ENCODE data around the gene ICAM4.

ICAM4 gene

DNA sequence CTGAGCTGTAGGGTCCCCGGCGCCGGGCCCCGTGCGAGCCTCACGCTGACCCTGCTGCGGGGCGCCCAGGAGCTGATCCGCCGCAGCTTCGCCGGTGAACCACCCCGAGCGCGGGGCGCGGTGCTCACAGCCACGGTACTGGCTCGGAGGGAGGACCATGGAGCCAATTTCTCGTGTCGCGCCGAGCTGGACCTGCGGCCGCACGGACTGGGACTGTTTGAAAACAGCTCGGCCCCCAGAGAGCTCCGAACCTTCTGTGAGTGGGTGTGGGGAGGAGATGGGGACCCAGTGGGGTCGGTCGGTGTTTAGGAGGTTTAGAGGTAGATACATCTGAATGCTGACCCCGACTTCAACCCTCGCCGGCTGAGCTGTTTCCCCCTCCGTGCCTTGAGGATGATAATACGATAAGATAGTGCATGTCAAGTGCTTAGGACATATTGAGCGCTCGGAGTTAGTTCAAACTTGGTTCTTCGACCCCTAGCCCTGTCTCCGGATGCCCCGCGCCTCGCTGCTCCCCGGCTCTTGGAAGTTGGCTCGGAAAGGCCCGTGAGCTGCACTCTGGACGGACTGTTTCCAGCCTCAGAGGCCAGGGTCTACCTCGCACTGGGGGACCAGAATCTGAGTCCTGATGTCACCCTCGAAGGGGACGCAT, 4.9 kb downstream of the ICAM4 start:
- no peak for DNase-seq

DNA sequence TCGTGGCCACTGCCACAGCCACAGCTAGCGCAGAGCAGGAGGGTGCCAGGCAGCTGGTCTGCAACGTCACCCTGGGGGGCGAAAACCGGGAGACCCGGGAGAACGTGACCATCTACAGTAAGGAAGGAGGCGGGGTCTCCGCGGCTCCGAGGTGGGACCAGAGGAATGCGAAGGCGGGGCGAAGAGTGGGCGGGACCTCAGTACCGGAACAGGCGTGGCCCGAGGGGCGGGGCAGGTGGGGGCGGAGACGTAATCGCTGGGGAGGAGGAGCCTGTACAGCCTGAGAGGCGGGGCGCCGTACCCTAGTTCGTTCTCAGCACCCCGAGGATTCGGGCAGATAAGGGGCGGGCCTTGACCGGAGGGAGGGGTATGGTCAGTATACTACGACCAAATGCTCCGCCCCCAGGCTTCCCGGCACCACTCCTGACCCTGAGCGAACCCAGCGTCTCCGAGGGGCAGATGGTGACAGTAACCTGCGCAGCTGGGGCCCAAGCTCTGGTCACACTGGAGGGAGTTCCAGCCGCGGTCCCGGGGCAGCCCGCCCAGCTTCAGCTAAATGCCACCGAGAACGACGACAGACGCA, 5.5 kb downstream of the ICAM4 start:
- peak in 1 of 2 donors; percentile 26 for DNase-seq

DNA sequence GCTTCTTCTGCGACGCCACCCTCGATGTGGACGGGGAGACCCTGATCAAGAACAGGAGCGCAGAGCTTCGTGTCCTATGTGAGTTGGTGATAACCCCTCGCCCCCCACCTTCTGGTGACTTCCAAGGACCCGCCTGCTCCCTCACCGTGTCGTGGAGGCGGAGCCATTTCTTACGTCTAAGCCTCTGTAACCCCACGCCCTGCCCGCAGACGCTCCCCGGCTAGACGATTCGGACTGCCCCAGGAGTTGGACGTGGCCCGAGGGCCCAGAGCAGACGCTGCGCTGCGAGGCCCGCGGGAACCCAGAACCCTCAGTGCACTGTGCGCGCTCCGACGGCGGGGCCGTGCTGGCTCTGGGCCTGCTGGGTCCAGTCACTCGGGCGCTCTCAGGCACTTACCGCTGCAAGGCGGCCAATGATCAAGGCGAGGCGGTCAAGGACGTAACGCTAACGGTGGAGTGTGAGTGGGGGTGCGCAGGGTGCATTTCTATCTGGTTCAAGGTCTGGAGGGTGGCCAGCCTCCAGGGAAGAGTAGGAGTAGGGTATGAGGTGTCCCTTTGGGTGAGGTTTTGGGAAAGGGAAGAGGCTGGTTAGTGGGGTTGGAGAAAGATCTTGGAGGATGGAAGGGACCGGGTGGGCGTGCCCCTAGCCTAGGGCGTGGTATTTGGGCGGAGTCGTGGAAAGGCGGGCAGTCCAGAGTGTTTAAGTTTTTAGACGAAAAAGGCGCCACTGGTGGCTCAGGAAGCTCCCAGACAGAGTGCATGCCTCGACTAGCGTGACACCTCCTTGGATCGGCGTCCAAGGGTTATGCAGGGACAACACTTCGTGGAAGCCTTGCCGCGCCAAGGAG, 6.3 kb downstream of the ICAM4 start:
- no peak for DNase-seq

DNA sequence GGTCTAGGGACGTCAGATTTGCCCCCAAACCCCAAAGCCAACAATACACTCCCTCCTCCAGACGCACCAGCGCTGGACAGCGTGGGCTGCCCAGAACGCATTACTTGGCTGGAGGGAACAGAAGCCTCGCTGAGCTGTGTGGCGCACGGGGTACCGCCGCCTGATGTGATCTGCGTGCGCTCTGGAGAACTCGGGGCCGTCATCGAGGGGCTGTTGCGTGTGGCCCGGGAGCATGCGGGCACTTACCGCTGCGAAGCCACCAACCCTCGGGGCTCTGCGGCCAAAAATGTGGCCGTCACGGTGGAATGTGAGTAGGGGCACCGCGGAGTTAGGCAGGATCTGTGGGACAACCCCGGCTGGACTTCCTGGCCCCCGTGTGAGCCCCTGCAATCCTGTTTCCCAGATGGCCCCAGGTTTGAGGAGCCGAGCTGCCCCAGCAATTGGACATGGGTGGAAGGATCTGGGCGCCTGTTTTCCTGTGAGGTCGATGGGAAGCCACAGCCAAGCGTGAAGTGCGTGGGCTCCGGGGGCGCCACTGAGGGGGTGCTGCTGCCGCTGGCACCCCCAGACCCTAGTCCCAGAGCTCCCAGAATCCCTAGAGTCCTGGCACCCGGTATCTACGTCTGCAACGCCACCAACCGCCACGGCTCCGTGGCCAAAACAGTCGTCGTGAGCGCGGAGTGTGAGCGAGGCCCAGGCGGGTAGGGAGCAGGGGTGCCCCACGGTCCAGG, 7.0 kb downstream of the ICAM4 start:
- DNase-seq: no peak

DNA sequence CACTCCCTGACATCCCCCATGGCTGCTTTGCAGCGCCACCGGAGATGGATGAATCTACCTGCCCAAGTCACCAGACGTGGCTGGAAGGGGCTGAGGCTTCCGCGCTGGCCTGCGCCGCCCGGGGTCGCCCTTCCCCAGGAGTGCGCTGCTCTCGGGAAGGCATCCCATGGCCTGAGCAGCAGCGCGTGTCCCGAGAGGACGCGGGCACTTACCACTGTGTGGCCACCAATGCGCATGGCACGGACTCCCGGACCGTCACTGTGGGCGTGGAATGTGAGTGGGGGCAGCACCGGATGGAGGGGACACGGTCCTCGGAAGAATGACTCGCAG, 7.6 kb downstream of the ICAM4 start:
- no peak for DNase-seq

DNA sequence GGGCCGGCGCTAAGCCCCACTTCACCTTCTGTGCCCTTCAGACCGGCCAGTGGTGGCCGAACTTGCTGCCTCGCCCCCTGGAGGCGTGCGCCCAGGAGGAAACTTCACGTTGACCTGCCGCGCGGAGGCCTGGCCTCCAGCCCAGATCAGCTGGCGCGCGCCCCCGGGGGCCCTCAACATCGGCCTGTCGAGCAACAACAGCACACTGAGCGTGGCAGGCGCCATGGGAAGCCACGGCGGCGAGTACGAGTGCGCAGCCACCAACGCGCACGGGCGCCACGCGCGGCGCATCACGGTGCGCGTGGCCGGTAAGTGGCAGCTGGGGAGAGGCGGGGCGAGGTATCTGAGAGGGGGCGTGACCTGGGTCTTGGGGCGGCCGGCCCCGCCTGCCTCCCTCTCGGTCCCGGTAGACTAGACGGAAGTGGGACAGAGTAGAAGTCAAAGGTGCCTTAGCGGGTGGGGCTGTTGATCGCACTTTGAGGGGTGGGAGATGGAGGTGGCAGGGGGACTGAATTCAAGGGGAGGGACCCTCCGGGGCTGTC, 8.6 kb downstream of the ICAM4 start:
- no peak for DNase-seq

DNA sequence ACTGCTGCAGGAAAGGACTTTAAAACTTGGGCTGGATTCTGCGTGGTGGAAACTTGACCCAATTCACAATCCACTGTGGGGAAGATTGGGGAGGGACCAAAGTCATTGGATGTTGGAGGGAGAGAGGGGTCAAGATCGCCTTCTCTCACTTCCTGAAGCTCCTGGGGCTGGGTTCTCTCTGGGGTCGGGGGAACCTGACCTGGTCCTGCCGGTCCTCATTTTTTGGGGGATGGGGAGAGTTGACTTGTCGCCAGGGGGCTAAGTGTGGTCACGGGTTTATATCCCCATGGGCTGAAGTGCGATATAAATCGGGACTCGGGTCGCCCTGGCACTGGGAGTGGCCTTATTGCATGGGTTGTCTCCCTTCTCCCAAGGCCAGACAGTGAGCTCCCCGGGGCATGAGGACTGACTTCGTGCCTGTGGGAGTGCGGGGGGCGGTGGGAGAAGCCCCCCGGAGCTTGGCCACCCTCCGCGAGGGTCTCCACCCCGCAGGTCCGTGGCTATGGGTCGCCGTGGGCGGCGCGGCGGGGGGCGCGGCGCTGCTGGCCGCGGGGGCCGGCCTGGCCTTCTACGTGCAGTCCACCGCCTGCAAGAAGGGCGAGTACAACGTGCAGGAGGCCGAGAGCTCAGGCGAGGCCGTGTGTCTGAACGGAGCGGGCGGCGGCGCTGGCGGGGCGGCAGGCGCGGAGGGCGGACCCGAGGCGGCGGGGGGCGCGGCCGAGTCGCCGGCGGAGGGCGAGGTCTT, 9.3 kb downstream of the ICAM4 start:
- no peak for DNase-seq

DNA sequence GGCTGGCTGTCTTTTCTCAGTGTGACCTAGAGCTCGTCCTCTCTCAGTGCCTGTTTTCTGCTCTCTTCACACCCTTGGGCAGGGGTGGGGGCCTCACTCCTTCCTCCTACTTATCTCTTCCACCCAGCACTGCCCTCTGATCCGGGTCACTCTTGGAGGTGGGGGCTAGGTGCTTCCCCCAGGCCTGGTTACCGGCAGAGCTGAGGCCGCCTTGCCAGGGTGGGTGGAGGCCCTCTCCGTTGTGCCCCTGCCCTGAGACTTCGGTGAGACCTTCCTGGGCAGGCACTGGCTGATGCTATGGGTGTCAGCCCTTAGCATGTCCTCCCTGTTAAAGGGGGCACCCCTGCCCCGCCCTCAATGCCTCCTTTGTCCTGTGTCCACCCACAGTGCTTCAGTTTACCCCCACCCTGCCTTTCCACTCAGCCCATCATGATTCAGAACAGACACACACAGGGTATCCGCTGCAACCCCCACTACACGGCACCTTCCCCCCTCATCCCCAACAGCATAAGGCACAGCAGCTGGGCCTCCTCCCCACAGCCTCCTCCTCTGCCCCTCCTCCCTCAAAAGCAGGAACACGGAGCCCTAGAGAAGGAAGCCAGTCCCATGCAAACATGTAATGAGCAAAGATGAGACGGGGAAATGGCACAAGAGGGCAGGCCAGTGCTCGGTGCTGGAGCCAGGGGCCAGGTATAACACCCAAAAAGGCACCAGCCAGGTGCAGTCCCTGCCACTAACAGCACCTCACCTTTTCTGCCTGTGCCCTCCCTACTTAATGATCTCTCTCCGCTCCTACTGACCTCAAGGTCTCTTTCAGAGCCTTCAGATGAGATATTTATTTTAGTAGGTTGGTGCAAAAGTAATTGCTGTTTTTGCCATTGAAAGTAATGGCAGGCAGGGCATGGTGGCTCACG, 13.0 kb downstream of the ICAM4 start:
- DNase-seq: no peak

DNA sequence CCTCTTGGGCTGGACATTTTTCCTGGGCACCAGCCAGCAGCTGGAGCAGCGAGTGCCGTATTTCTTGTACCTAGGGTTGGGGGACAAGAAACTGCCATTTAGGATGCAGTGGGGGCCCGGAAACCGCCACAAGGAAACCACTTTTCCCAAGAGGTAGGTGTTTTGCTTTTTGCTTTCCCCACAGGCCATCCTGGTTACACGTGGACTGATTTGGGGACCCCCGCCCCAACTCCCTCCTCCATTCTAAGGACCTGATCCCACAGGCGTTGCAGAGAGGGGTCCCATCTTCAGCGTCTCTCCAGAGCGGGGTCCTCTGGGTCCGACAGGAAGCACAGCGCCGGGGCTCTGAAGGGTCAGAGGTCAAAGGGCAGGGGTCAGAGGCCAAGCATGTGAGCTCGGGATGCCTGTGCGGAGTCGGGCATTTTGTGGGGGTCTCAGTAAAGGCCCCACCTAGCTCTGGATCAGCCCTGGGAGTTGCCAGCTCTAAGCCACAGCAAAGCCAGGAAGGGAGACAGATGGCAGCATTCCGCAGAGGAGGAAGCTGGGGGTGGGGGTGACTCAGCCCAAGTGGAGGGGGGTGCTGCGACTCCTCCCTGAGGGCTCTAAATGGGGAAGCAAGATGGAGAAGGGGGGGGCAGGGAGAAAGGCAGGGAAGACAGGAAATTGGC, 18.5 kb downstream of the ICAM4 start:
- DNase-seq: peak in 1 of 2 donors; percentile 35

DNA sequence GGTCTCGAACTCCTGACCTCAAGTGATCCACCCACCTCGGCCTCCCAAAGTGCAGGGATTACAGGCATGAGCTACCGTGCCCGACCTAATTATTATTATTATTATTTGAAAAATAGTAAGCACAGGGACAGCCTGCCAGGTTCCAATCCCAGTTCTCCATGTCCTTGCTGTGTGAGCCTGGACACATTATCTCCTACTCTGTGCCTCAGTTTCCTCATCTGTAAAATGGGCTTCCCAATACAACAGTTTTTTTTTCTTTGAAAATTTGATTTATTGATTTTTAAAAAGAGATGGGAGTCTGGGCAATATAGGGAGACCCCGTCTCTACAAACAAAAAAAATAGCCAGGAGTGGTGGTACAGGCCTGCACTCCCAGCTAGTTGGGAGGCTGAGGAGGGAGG, 19.6 kb downstream of the ICAM4 start:
- DNase-seq: no peak

DNA sequence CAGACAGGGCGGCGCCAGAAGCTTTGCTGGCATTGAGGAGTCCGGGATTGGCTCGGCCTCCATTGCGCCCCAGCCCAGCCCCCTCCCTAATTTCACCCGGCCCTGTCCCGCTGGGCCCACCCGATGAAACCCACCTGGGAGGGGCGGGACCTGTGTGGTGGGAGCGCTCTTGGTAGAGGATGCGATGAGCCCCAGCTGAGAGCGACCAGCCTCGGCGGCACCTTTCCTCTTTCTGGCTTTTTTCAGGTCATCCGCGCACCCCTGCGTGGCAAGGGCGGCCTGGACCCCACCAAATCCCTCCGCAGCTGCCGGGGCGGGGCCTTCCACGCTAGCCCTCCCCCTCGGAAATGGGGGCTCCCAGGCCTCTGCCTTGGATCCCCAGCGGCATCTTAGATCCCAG, 22.7 kb downstream of the ICAM4 start, which contains the start of gene ZGLP1:
ZGLP1 (minus strand) TSS at position 393 of the 400 bp plus-strand sequence.
- no peak for DNase-seq

DNA sequence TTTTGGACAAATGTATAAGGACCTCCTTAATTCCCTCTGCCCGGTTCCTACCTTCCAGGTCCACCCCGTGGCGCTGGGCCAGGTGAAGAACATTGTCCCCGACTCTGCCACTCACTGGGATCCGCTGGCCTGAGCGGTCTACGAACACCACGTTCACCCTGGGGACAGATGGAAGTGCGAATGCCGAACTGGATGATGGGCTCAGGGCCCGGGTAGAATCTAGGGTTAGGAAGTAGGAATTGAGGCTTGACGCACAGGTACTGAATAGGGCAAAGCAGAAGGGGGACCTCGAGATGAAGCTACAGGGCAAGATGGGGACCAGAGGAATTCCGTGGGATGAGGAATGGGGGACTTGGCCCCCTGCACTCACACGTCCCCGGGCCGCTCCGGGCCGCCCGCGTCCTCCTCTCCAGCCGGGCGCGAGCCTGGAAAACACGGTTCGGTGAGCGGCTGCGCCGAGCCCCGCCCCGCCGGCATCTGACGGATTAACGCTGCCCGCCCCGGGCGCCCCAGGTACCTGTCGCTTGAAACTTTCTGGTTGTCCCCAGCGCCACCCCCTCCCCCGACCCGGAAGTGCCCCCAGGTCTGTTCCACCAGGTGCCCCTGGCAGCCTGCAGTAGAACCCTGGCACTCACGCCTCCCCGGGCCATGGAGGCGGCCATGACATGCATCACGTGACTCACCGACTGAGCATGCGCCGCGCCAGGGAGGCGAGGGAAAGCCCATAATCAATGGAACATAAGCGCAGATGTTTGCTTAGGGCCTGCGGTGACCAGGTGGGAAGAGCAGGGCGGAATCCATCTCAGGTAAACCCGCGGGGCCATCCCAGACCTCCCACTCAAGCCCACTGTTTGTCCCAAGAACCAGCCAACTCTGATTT, 28.8 kb downstream of the ICAM4 start, which contains the start of gene FDX2:
FDX2 (minus strand) TSS at position 681 of the 880 bp plus-strand sequence; CDS start at position 662, 19 bp downstream.
- DNase-seq: peak; percentile 41 to 88

DNA sequence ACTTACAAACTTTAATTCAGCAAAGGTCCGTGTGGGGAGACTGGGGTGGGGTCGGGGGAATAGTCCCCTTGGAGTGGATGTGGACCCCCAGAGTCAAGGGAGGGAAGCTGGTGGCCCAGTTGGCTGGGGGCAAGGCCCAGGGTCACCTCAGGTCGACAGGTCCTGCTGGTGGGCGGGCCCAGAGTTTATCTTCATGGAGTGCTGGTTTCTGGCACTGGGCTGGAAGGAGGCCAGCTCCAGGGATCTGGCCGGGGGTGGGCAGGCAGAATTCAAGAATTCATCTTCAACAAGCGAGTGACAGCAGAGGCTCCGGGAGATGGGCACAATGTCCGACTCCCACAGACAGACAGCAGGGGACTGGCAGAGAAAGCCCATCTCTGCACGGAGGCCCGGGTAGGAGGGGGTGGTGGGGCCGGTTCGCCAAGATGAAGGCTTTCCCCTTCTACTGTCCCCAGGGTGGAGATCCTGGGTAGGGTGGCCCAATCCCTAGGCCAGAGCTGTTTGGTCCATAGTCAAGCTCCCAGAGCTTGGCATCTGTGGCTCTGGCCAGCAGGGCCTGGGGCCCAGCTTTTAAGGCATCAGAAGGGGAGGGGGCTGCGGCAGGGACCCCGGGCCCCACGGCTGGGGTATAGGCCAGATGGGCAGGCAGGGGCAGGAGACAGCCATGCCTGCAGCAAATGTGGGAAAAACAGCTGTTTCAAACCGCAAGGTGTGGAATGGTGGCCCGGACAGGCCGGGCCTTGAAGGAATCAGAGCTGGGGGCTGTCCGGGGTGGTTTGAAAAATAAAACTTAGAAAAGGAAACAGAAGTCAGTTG, 29.7 kb downstream of the ICAM4 start:
- no peak for DNase-seq

DNA sequence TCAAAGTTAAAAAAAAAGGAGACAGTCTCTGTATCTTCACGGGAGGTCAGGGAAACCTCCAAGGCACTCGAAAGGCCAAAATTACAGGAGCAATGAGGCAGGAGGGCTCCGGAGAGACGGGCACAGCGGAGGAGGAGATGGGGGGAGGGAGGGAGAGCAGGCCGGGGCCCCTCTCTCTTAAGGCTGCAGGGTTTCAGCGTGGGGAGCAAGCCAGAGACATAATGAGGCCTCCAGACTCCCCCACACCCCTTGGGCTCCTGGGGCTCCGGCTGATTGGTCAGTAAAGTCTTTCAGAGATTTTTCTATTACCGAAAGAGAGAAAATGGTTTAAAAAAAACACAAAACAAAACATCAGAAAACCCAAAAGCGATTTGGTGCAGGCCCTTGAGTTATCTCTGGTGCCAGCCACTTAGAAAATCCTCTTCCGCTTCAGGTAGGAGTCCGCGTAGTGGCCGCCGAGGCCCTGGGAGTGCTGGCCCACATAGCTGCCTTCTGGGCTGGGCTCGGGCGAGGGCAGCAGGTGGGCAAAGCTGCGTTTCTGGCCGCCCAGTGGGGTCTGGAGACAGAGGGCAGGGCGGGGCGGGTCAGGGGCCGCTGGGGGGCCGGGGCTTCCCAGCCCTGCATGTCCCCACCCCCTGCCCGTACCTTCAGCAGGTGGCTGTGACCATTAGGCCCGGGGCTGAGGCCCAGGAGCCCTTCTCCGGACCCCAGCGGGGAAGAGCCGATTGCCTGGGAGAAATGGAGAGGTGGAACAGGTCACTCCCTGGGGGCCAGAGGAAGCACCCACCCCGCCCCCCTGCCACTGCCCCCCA, 30.5 kb downstream of the ICAM4 start:
- DNase-seq: no peak

DNA sequence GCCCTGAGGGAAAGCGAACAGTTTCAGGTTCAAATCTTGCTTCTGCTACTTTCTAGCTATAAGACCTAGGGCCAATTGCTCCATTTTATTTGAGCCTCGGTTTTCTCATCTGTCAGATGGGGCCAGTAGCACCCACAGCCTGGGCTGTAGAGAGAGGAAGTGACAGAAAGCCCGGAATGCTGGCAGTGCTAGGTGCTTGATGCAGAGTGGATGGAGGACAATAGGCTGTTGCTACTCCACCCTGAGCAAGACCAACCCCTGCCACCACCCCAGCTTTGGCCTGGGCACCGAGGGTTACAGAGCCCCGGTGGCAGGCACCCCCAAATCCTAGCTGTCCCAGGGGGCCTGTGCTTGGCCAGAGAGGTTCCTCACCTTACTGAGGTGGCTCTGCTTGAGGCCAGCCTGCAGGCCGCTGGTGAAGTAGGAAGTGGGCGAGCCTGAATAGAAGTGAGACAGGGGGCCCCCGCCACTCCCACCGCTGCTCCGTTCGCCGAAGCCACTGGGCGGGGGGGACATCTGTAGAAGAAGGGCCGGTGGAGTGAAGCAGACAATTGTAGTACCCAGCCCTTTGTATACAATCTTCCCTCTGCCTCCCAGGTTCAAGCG, 31.2 kb downstream of the ICAM4 start:
- DNase-seq: no peak

DNA sequence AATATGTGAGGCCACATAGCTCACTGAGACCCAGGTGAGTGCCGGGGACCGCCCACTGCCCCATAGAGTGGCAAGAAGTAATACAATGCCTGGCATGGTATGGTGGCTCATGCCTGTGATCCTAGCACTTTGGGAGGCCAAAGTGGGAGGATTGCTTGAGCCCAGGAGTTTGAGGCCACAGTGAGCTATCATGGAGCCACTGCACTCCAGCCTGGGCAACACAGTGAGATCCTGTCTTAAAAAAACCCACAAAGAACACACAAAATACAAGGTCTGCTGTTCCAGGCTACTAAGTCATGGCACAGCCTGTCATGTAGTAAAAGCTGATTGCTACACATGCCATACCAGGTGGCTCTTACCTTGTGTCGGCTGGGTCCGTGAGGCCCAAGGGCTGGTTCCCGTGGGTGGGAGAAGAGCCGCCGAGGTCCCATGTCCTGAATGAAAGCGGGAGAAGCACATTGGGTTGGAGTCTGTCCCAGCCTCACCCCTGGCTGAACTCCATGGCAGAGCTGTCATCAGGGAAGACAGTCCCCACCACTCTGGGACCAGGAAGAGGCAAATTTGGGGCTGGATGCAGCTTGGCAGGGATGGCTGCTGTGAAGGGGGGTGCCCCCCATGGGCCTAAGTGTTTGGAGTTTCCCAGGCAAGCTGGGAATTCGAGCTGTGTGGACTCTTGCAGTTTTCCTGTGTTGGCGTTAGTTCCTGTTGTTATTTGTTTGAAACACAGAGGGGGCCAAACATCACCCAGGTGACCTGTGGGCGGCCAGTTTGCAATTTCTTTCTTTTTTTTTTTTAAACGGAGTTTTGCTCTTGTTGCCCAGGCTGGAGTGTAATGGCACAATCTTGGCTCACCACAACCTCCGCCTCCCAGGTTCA, 32.3 kb downstream of the ICAM4 start:
- DNase-seq: no peak

Measured in hippocampal formation (tissue), 2 donors.